Stimulated activated CD4-positive, alpha-beta T cell treated with anti-CD3 and anti-CD28 coated beads, Interleukin-4, amount 100 ng/mL, for 24 hours (primary cell): ENCODE data around the gene CX3CR1.

Experiments used
- DNase-seq: peaks from one replicate; pipeline ENCODE4 v3.0.0-alpha.2; 2020

CX3CR1 gene

DNA sequence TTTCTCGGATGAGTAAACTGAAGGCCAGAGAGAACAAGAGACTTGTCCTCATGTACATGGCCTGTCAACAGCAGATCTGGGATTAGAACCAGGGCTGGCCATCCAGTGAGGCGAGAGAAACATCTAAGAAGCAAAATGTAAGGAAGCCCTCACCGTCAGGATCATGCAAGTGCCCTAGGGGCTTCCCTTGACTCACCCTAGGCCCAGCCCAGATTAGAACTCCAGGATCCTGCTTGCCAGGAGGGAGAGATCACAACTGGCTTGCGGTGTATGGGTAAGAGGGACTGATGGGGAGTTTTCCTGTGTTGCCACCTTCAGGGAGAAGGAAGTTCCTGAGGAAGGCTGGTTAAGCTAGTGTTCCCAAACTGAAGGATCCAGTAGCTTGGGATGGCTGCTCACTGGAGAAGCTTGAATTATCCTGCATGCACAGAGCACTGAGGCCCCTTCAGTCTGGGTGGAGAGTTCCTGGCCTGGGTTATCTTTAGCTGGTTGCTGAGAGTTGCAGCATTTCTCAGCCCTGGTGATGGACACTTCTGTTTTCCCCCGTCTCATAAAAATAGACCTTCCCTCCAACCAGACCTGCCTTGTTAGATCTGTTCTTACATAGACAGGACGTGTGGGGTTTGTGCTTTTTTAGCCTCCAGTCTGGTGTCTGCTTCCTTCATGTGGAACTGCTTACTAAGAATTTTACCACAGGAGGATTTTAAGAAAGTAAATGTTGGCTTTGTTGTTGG lies 59.3 kb downstream of the CX3CR1 start:
- no peak for DNase-seq

DNA sequence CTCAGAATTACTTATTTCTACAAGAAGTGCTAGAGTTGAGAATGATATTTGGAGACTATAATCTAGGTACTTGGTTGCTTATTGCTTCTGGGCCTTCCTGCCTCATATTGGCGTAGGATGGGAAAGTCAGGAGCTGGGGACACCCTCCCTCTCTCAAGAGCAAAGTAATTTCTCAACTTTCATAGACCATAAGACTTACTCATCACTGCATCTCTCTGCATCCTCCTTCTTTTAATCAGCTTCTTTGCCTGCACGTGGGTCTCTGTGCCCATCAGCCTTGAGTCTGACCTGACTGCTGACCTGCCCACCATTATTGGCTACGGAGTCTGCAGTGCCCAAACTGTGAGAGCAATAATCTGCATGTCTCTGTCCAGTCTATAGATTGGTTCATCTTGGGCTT lies 60.1 kb downstream of the CX3CR1 start:
- no peak for DNase-seq

DNA sequence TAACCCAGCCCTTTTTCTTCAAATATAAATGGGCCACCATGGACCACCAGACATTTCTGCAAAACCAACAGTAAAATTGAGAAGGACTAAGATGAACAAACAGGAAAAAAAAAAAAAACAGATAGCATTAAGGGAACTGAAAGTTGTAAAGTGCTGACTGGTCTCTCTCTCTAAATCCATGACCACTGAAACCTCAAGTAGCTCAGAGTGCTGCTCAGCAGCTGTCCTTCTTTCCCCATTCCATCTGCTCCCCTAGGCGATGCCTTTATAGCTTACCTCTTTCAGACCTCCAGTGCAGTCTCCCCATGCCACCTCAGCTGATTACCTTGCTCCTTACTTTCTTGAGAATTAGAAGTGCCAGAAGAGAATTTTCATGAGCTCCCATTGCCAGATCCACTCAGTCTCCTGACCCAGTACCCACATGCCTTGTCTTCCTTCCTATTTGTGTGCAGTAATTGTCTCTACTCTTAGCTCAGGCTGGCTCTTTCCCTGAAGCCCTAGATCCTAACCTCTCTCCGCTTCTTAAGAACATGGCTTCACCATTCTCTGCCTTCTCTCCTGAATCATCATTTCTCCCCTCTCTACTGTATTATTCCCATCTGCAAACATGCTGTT lies 63.6 kb downstream of the CX3CR1 start:
- DNase-seq = no peak

DNA sequence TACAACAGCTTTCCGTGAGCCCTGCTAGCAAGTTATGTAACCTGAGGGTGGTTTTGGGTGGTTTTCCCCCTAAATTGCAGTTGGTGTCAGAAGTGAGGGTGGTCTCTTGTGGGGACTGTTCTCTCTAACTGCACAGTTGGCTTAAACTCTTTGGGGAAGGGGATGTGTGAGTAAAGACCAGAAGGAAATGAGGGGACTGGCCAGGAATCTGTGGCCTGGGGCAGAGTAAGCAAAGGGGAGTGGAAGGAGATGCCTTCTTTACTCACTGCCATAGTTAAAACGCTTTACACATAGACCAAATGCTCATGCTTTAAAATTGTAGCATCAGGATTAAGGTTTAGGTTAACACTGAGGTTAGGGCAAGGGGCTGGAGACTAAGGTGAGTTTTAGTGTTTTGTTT lies 66.2 kb downstream of the CX3CR1 start:
- DNase-seq = no peak
